PFSK-1 (cell line): ENCODE results near the gene GMPR2.

ENCODE experiments used
- FOXP2 ChIP-seq: optimal IDR thresholded peaks from 2 replicates; pipeline ENCODE3; 2011; ENCODE audit warnings: borderline replicate concordance, control low read depth, inconsistent platforms; ENCODE audit not compliant: insufficient read depth; ENCODE audit errors: extremely low read length, extremely low read depth
- POLR2AphosphoS5 ChIP-seq: IDR thresholded peaks from 2 replicates; pipeline ENCODE4 v1.6.1; 2012; ENCODE audit warnings: low read depth, mild to moderate bottlenecking, control low read depth, low read length, moderate library complexity
- SIN3A ChIP-seq: IDR thresholded peaks from 2 replicates; pipeline ENCODE4 v1.6.1; 2012; ENCODE audit warnings: mild to moderate bottlenecking, low read length, moderate library complexity, borderline replicate concordance; ENCODE audit not compliant: insufficient read depth
- TAF1 ChIP-seq: IDR thresholded peaks from 2 replicates; pipeline ENCODE4 v1.6.1; 2012; ENCODE audit warnings: low read length, control low read depth, borderline replicate concordance; ENCODE audit not compliant: insufficient read depth
- TF ChIP-seq, protein P1 (sequence below), 2 experiments: IDR thresholded peaks; 2 replicates each; pipeline versions ENCODE4 v1.6.1 to v1.8.0; 2011 to 2012; ENCODE audit warnings: low read depth in 2 of 2, low read length in 2 of 2, control low read depth in 1 of 2, inconsistent platforms in 1 of 2, mild to moderate bottlenecking in 1 of 2, moderate library complexity in 1 of 2; ENCODE audit not compliant: insufficient read depth in 1 of 2

The GMPR2 gene

DNA sequence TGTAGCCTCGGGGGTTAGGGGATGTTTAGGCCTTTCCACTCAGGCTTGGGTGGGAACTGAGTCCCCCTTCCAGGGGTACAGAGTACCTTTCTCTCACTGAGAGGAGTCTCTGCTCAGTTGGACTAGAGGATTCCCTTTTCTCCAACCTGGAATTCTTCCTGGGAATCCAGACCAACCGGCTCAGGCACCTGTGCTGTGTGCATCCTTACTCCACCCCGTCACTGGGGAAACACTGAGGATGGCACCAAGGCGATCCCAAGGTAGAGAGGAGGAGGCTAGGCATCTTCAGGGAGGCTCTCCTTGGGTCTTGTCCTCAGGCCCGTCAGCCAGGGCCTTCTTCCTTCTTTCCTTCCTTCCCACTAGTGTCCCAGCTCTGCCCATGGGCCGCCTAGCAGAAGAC, 31.1 kb downstream of the GMPR2 start:
- TF ChIP-seq FOXP2 (no peak), POLR2AphosphoS5 (no peak), SIN3A (no peak)
- TF ChIP-seq, protein P1, sequence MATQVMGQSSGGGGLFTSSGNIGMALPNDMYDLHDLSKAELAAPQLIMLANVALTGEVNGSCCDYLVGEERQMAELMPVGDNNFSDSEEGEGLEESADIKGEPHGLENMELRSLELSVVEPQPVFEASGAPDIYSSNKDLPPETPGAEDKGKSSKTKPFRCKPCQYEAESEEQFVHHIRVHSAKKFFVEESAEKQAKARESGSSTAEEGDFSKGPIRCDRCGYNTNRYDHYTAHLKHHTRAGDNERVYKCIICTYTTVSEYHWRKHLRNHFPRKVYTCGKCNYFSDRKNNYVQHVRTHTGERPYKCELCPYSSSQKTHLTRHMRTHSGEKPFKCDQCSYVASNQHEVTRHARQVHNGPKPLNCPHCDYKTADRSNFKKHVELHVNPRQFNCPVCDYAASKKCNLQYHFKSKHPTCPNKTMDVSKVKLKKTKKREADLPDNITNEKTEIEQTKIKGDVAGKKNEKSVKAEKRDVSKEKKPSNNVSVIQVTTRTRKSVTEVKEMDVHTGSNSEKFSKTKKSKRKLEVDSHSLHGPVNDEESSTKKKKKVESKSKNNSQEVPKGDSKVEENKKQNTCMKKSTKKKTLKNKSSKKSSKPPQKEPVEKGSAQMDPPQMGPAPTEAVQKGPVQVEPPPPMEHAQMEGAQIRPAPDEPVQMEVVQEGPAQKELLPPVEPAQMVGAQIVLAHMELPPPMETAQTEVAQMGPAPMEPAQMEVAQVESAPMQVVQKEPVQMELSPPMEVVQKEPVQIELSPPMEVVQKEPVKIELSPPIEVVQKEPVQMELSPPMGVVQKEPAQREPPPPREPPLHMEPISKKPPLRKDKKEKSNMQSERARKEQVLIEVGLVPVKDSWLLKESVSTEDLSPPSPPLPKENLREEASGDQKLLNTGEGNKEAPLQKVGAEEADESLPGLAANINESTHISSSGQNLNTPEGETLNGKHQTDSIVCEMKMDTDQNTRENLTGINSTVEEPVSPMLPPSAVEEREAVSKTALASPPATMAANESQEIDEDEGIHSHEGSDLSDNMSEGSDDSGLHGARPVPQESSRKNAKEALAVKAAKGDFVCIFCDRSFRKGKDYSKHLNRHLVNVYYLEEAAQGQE (IDR thresholded peaks at IDR 0.05; ENCODE audit: insufficient read depth in 1 of 2, low read depth in 2 of 2, low read length in 2 of 2) = no peak

DNA sequence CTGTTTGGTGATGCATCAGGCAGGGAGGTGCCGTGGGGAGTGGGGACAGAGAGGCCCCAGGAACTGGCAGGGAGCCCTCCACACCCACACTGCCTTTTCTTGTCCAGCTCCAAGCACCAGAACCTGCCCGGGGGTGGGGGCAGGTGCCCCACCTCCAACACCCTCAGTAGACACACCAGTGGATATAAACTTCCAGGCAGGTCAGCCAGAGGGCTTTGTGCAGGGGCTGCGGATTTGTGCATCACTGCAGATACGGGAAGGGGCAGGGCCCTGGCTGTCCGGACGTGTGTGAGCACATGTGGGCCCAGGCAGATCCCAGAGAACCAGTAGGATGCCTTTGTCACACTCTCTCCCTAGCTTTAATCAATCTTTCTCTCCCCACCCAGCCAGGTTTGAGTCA, 31.6 kb downstream of the GMPR2 start:
- no peak for TF ChIP-seq TAF1

DNA sequence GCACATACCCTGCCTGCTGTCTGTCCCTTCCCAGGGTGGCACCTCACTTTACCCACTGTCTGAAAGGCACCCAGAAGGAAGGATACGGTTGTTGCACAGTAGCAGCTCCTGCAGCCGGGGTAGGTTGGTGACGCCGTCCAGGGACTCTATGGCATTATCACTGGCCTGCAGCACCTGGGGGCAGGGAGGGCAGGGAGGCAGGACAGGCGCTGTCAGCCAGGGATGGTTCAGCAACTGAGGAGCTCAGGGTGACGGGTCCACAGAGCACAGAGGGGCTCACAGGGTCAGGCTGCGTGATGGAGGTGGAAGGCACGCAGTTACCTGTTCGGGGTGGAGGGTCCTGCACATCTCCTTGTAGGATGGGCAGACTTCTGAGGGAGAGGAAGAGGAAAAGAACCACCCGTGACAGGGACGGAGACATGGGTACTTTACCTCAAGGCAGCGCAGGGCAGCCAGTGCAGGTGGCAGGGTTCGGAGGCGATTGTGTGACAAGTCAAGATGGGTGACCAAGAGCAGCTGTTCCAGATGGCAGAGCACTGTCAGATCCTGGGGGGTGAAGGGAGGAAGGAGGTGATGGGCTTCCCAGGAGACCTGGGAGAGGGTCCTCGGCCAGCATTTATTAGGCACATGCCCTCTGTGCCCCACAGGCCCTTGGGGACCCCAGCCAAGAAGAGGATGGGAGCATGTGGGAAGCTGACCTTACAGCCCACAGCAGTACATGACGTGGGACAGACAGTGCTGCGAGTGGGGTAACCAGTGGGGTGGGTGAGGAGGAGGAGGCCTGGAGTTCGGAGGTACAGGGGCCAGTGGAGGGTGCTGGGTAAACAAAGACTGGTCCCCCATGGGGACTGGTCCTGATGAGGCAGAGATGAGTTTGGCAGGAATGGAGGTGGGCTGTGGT, 33.9 kb downstream of the GMPR2 start:
- TF ChIP-seq TAF1 = no peak
- TF ChIP-seq POLR2AphosphoS5 = no peak
- TF ChIP-seq FOXP2 = no peak

GRCh38 chr14:24267516-24267915, 34.8 kb downstream of the GMPR2 start:
- TF ChIP-seq, protein P1 (IDR thresholded peaks at IDR 0.05; ENCODE audit: insufficient read depth in 1 of 2, low read depth in 2 of 2, low read length in 2 of 2) = no peak
- TF ChIP-seq POLR2AphosphoS5 = no peak
- TF ChIP-seq SIN3A = no peak
- no peak for TF ChIP-seq TAF1
- TF ChIP-seq FOXP2 = no peak

DNA sequence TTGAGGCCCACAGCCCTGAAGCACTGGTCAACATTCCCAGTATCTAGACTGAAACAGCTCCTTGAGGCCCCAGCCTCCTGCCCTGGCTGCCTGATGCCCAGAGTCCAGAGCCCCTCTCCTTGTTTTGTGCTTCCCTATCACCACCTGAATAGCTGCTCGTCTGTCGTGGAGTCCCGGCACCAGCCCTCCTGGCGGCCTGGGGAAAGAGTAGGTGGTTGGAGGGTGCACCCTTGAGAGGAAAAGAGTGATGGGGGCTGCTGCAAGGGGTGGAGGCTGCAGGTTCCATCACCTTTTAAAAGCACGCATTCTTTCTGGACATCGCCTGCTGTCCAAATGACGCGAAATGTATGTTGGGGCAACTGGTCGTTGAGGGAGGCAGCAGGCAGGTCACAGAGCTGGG, 35.5 kb downstream of the GMPR2 start:
- TF ChIP-seq, protein P1 (IDR thresholded peaks at IDR 0.05; ENCODE audit: insufficient read depth in 1 of 2, low read depth in 2 of 2, low read length in 2 of 2) = no peak
- TF ChIP-seq FOXP2 (no peak), TAF1 (no peak), POLR2AphosphoS5 (no peak), SIN3A (no peak)

DNA sequence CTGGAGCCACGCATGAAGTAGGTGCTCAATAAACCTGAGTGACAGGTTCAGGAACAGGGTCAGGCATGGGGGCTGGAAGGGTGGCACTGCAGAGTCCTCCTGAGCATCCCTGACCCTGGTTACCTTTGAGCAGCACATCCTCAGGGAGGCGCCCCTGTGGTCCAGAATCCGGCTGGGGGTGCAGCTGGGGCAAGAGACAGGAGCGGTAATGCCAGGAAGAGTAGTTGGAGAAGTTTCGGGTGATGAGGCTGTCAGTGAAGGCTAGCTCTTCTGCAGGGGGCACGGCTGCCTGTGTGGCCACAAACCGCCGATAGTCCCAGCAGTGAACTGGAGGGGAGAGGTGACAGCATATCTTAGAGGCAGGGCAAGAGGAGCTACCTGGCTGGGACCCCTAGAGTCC, 36.6 kb downstream of the GMPR2 start:
- TF ChIP-seq SIN3A = no peak
- no peak for TF ChIP-seq FOXP2
- no peak for TF ChIP-seq TAF1
- TF ChIP-seq POLR2AphosphoS5 = no peak
- TF ChIP-seq, protein P1 (IDR thresholded peaks at IDR 0.05; ENCODE audit: insufficient read depth in 1 of 2, low read depth in 2 of 2, low read length in 2 of 2) = no peak
